H1 (cell line): ENCODE data around the gene CADPS. TPM values are rescaled to one million over a fixed set of nuclear protein-coding genes. Genes with fewer than 3 reads are reported as not detected.

Experiments used
- ASH2L ChIP-seq: fragments of 200-600, 300-600 bp; sonication (generic); IDR thresholded peaks from one replicate; pipeline ENCODE4 v1.7.1; 2017; ENCODE audit warnings: low read length
- CEBPB ChIP-seq: IDR thresholded peaks from 2 replicates; pipeline ENCODE4 v1.6.1; 2012; ENCODE audit warnings: low read depth, low read length
- CTBP2 ChIP-seq: IDR thresholded peaks from 2 replicates; pipeline ENCODE4 v1.7.0; 2011; ENCODE audit warnings: borderline replicate concordance, mild to moderate bottlenecking, moderate library complexity, mixed read lengths, low read length; ENCODE audit not compliant: insufficient read depth, insufficient read length
- EGR1 ChIP-seq: IDR thresholded peaks from 2 replicates; pipeline ENCODE4 v1.6.1; 2011; ENCODE audit warnings: low read depth, low read length, borderline replicate concordance
- POLR2AphosphoS5 ChIP-seq: IDR thresholded peaks from 2 replicates; pipeline ENCODE4 v1.6.1; 2011; ENCODE audit warnings: low read depth, low read length
- RAD21 ChIP-seq, 2 experiments: IDR thresholded peaks in 1 of 2; conservative IDR thresholded peaks in 1 of 2; 2 replicates each; pipeline ENCODE4 v1.6.1; 2011; ENCODE audit warnings: low read depth in 2 of 2, low read length in 2 of 2, improper control_type of control experiment in 1 of 2, inconsistent platforms in 1 of 2, mild to moderate bottlenecking in 1 of 2, moderate library complexity in 1 of 2
- RFX5 ChIP-seq: IDR thresholded peaks from 2 replicates; pipeline ENCODE4 v1.6.1; 2011; ENCODE audit warnings: low read depth, low read length, improper control_type of control experiment, borderline replicate concordance
- polyA plus RNA-seq, 7 experiments: library from polyadenylated mRNA; depleted of rRNA in 3 of 7; stranded (reverse) in 5 of 7; unstranded in 2 of 7; fragments of >200 nt in 5 of 7; fragments of 200-250 nt in 2 of 7; gene quantifications; 1 replicate in 5 of 7; 2 replicates in 1 of 7; 4 replicates in 1 of 7; pipeline versions ENCODE4 v1.2.1 to v1.2.3, GENCODE V29; 2011 to 2013; ENCODE audit warnings: missing spikeins in 2 of 7, mixed read lengths in 2 of 7
- total RNA-seq: library from RNA; stranded (reverse); fragmentation: NEBNext Ultra II Directional; extraction: Animal tissue kit (Norgen Biotek cat#: 25700); gene quantifications from 2 replicates; pipeline ENCODE4 v1.2.1, GENCODE V29; 2021

The CADPS gene
- total and polyA plus RNA-seq, 2 of the 8 experiments (the other 6 are each of a cell fraction or from before 2014, with no cell fraction given): 7.1 to 10.2 TPM

GRCh38 chr3:62500556-62501288 is 374.5 kb downstream of the CADPS start (continued):
- TF ChIP-seq RAD21 (IDR thresholded peaks at IDR 0.05 in 1 of 2, conservative IDR thresholded peaks at IDR 0.05 in 1 of 2; ENCODE audit: low read depth in 2 of 2, low read length in 2 of 2): peak; percentile 26 to 55
- TF ChIP-seq POLR2AphosphoS5: no peak
- TF ChIP-seq ASH2L: no peak
- TF ChIP-seq EGR1: no peak
- no peak for TF ChIP-seq RFX5
- TF ChIP-seq CEBPB: no peak
- no peak for TF ChIP-seq CTBP2
- TF ChIP-seq, all 59 proteins: peak for 2
